Measurements from ENCODE around the gene HSPA12A. TPM values are rescaled to one million over a fixed set of nuclear protein-coding genes. Genes with fewer than 3 reads are reported as not detected.

The HSPA12A gene
- total and polyA plus RNA-seq, 2 of the 13 experiments (the other 11 are each of a cell fraction or from before 2014, with no cell fraction given), result 6.4 to 13.6 TPM

DNA sequence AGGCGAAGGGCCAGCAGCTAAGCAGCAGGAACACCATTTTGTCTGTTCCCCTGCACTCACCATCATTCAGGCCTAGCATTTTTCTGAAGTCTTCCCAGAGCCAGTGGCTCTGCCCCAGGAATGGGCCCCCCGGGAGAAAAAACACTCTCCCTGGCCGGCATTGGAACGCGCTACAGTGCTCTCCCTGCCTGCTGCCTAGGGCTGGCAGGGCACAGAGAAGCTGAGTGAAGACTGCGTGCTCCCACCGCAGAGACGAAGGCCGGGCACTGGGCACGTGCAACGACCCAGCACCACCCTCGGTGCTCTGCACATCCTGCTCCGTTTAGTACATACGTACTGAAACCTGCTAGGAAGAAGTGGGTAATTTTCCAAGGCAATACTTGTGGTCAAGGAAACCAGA is 34.4 kb downstream of the HSPA12A start:
- POLR2A ChIA-PET, result no interaction called here
- Histone ChIP-seq H3K4me1 (ENCODE audit: insufficient read depth, low read length) (no peaks in the 10 kb centered on the region), H2AFZ (ENCODE audit: low read length) (no peak overlapping the region), H3K36me3 (replicated peaks in 1 of 2; ENCODE audit: control insufficient read depth in 1 of 2, insufficient read depth in 2 of 2, low read length in 2 of 2) (no peaks in the 10 kb centered on the region; a peak in 1 of 5 replicates), H3K27me3 (ENCODE audit: control insufficient read depth in 1 of 2, insufficient read depth in 2 of 2, low read length in 2 of 2) (no peaks in the 10 kb centered on the region), H3K9ac (ENCODE audit: insufficient read depth, low read depth, low read length) (no peak overlapping the region), H3K4me3 (replicated peaks in 1 of 3; ENCODE audit: insufficient read depth in 1 of 3, low read depth in 2 of 3, low read length in 3 of 3) (no peak overlapping the region), H3K9me3 (ENCODE audit: low read length) (no peaks in the 10 kb centered on the region), H3K27ac (ENCODE audit: extremely low read length, insufficient read depth, low read length) (no peak overlapping the region), H3K4me2 (ENCODE audit: low read depth, low read length) (no peak overlapping the region), H4K20me1 (ENCODE audit: insufficient read depth, low read length) (no peaks in the 10 kb centered on the region), H3K79me2 (ENCODE audit: insufficient read depth, low read length) (no peaks in the 10 kb centered on the region)
- TF ChIP-seq CCDC6 (CRISPR knock-in tag; IDR thresholded peaks at IDR 0.05) (no peak), ZNF672 (CRISPR knock-in tag; IDR thresholded peaks at IDR 0.05) (no peak), ZNF121 (CRISPR knock-in tag; IDR thresholded peaks at IDR 0.05) (no peak)
- CTCF ChIA-PET (ENCODE audit: low intra/inter-chr PET ratio, low total read pairs), result no interaction called here
- ATAC-seq, result no peak
- in situ Hi-C loops (cut with HindIII; ENCODE audit: extremely low pct_ligation_motif_present, low pct_unique_long_range_greater_than_20kb), result no loop called here
- WGBS (ENCODE audit: low lambda C conversion rate), result 98% methylated on average over 14 of the region's 14 CpGs
- no TSS peak for BruUV-seq (replicated peaks)
- FAIRE-seq, result no peak
- intact Hi-C loops (cut with micrococcal nuclease; ENCODE audit: unreplicated experiment), result no loop called here
- DNase-seq (ENCODE audit: low spot score), result no peak

DNA sequence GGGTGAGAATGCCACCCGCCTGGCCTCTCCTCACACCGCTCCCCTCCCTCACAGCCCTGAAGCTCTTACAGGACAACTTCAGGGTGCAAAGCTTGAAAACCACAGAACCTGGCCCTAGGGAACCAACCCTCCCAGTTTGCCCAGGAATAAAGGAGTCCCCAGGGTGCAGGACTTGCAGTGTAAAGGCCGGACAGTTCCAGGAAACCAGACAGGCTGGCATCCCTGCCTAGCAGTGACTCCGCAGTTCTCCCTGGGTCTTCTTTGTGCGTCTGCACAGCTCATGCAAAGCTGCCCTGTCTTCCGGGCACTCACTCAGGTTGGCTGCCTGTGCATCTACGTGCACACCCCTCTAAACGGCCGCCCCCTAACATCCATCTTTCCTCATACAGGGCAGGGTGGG is 36.1 kb downstream of the HSPA12A start:
- H3K4me3 ChIP-seq (replicated peaks in 1 of 3; ENCODE audit: insufficient read depth in 1 of 3, low read depth in 2 of 3, low read length in 3 of 3), result no peak overlapping the region
- no peak overlapping the region for H2AFZ ChIP-seq (ENCODE audit: low read length)
- DNase-seq (ENCODE audit: low spot score) (no peak), FAIRE-seq (no peak), ATAC-seq (no peak)
- no peaks in the 10 kb centered on the region for H3K4me1 ChIP-seq (ENCODE audit: insufficient read depth, low read length)
- no peaks in the 10 kb centered on the region for H4K20me1 ChIP-seq (ENCODE audit: insufficient read depth, low read length)
- H3K36me3 ChIP-seq (replicated peaks in 1 of 2; ENCODE audit: control insufficient read depth in 1 of 2, insufficient read depth in 2 of 2, low read length in 2 of 2), result no peaks in the 10 kb centered on the region; a peak in 1 of 5 replicates
- no TSS peak for BruUV-seq (replicated peaks)
- 87% methylated on average over 9 of the region's 9 CpGs for WGBS (ENCODE audit: low lambda C conversion rate)
- no peaks in the 10 kb centered on the region for H3K9me3 ChIP-seq (ENCODE audit: low read length)
- intact Hi-C loops (cut with micrococcal nuclease; ENCODE audit: unreplicated experiment) (no loop called here), in situ Hi-C loops (cut with HindIII; ENCODE audit: extremely low pct_ligation_motif_present, low pct_unique_long_range_greater_than_20kb) (no loop called here)
- H3K27me3 ChIP-seq (ENCODE audit: control insufficient read depth in 1 of 2, insufficient read depth in 2 of 2, low read length in 2 of 2), result no peaks in the 10 kb centered on the region
- no peak overlapping the region for H3K9ac ChIP-seq (ENCODE audit: insufficient read depth, low read depth, low read length)
- CTCF ChIA-PET (ENCODE audit: low intra/inter-chr PET ratio, low total read pairs), result no interaction called here
- no peaks in the 10 kb centered on the region for H3K79me2 ChIP-seq (ENCODE audit: insufficient read depth, low read length)
- POLR2A ChIA-PET, result no interaction called here
- no peak for TF ChIP-seq TEAD2 (CRISPR knock-in tag; IDR thresholded peaks at IDR 0.05)
- no peak for TF ChIP-seq BHLHE40 (IDR thresholded peaks at IDR 0.05; ENCODE audit: low read length)
- TF ChIP-seq HNF4G (IDR thresholded peaks at IDR 0.05; ENCODE audit: borderline replicate concordance, low read depth, low read length), result no peak
- TF ChIP-seq HNF4G (CRISPR knock-in tag; IDR thresholded peaks at IDR 0.05; ENCODE audit: borderline replicate concordance, low read depth), result no peak
- TF ChIP-seq PLRG1 (conservative IDR thresholded peaks at IDR 0.05), result no peak
- no peak for TF ChIP-seq PHF5A (CRISPR knock-in tag; IDR thresholded peaks at IDR 0.05; ENCODE audit: low read depth, unreplicated experiment)
- no peak for TF ChIP-seq ISX (CRISPR knock-in tag; conservative IDR thresholded peaks at IDR 0.05)
- TF ChIP-seq ELF4 (CRISPR knock-in tag; IDR thresholded peaks at IDR 0.05; ENCODE audit: borderline replicate concordance), result no peak
- no peak overlapping the region for H3K27ac ChIP-seq (ENCODE audit: extremely low read length, insufficient read depth, low read length)
- H3K4me2 ChIP-seq (ENCODE audit: low read depth, low read length), result no peak overlapping the region
